22Rv1 (cell line): ENCODE results near the gene EXOC4.

Experiments used
- H3K27ac ChIP-seq: fragments of 450-650 bp; 2 replicates; pipeline ENCODE4 v1.5.1; 2017
- ZFX ChIP-seq: fragments of 450-650 bp; IDR thresholded peaks from 2 replicates; pipeline ENCODE4 v1.6.1; 2017; ENCODE audit warnings: antibody characterized with exemption, borderline replicate concordance
- TF ChIP-seq, protein P1 (sequence below): fragments of 450-650 bp; IDR thresholded peaks from 2 replicates; pipeline ENCODE4 v1.5.1; 2017; ENCODE audit warnings: mild to moderate bottlenecking

The EXOC4 gene

GRCh38 chr7:133614251-133614650, 361.4 kb downstream of the EXOC4 start:
- no peak for TF ChIP-seq ZFX
- TF ChIP-seq, protein P1, sequence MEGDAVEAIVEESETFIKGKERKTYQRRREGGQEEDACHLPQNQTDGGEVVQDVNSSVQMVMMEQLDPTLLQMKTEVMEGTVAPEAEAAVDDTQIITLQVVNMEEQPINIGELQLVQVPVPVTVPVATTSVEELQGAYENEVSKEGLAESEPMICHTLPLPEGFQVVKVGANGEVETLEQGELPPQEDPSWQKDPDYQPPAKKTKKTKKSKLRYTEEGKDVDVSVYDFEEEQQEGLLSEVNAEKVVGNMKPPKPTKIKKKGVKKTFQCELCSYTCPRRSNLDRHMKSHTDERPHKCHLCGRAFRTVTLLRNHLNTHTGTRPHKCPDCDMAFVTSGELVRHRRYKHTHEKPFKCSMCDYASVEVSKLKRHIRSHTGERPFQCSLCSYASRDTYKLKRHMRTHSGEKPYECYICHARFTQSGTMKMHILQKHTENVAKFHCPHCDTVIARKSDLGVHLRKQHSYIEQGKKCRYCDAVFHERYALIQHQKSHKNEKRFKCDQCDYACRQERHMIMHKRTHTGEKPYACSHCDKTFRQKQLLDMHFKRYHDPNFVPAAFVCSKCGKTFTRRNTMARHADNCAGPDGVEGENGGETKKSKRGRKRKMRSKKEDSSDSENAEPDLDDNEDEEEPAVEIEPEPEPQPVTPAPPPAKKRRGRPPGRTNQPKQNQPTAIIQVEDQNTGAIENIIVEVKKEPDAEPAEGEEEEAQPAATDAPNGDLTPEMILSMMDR: no peak
- H3K27ac ChIP-seq: no peak overlapping the region

DNA sequence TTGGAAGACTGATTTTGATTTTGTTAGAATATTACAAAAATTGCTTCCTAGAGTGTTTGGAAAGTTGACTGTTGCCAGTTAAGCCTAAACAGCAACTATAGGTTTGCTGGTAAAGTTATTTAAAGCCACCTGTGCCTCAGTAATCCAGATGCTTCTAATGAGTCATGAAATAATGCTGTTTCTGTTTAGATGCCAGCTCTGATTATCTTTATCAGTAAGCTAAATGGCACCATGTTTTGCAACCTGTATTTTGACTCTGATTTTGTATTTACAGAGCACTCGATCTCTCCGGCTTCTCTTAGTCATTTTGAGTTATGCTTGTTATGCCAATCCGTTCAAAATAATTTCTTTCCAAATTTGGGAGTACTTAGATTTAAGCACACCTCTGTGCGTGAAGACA, 366.1 kb downstream of the EXOC4 start:
- H3K27ac ChIP-seq: no peak overlapping the region
- TF ChIP-seq, protein P1: no peak
- TF ChIP-seq ZFX: no peak

- TF ChIP-seq ZFX: no peak
- TF ChIP-seq, protein P1: no peak
- H3K27ac ChIP-seq: no peak overlapping the region
Observed at GRCh38 chr7:133619491-133619890, 366.6 kb downstream of the EXOC4 start.

DNA sequence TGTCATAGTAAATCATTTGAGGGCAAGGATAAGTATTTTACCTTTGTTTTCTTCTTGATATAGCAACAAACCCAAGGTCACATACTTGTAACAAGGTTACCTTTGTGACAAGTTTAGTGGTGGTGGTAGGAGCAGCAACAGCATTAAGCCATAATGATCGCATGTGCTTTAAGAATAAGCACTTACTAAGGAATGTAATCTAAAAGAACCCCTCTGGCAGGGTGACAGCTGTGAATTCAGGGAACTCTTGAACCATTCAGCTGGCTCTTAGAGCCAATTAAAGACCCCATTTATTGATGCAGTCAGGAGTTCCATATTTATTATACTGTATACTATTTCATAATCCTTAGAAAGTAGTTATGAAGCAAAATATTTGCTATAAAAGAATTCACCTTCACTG, 370.8 kb downstream of the EXOC4 start:
- TF ChIP-seq ZFX: no peak
- TF ChIP-seq, protein P1: no peak
- no peak overlapping the region for H3K27ac ChIP-seq

DNA sequence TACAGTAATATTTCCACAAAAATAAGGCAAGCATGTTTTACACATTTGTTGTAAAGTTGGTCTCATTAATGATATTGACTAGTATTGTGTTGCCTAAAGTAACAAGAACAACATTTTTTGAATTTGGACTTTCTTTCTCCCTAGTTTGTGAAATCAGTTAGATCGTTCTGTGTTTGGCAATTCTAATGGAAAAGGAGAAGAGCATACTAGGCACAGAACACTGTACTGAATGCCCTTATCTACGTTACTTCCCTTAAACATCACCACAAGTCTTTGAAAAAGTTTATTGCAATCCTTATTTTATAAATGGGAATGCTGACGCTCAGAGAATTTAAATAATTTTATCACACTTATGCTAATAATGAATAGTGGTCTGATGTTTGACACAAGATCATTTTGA, 372.2 kb downstream of the EXOC4 start:
- TF ChIP-seq, protein P1: no peak
- no peak for TF ChIP-seq ZFX

GRCh38 chr7:133629701-133630100, 376.8 kb downstream of the EXOC4 start:
- H3K27ac ChIP-seq: no peak overlapping the region
- TF ChIP-seq ZFX: no peak
- TF ChIP-seq, protein P1: no peak

More for the DNA sequence above, 372.2 kb downstream of the EXOC4 start:
- no peak overlapping the region for H3K27ac ChIP-seq

GRCh38 chr7:133633055-133633454, 380.2 kb downstream of the EXOC4 start:
- no peak for TF ChIP-seq ZFX
- TF ChIP-seq, protein P1: no peak
- no peak overlapping the region for H3K27ac ChIP-seq
